Measurements from ENCODE around the gene EYS.

DNA sequence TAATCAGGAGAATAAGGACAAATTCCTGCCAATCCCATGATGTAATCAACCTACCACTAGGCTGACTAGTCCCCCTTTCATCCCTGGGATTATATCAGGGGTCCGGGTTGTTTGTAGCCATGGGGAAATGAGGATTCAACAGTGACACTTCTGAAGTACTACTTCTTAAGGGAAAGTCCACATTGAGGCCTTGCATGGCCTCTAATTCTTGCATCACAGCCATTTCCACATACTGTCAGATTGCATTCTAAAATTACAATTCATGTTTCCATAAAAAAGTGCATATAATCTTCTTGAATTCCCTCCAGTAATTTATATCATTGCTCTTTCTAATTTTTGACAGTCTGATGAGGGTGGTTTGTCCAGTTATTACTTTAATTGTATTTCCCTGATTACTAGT is 1887.2 kb downstream of the EYS start:
- TF ChIP-seq, protein P1, sequence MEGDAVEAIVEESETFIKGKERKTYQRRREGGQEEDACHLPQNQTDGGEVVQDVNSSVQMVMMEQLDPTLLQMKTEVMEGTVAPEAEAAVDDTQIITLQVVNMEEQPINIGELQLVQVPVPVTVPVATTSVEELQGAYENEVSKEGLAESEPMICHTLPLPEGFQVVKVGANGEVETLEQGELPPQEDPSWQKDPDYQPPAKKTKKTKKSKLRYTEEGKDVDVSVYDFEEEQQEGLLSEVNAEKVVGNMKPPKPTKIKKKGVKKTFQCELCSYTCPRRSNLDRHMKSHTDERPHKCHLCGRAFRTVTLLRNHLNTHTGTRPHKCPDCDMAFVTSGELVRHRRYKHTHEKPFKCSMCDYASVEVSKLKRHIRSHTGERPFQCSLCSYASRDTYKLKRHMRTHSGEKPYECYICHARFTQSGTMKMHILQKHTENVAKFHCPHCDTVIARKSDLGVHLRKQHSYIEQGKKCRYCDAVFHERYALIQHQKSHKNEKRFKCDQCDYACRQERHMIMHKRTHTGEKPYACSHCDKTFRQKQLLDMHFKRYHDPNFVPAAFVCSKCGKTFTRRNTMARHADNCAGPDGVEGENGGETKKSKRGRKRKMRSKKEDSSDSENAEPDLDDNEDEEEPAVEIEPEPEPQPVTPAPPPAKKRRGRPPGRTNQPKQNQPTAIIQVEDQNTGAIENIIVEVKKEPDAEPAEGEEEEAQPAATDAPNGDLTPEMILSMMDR (IDR thresholded peaks at IDR 0.05), result no peak
- TF ChIP-seq POLR2A (IDR thresholded peaks at IDR 0.05; ENCODE audit: low read length) (no peak), ZNF302 (CRISPR knock-in tag; IDR thresholded peaks at IDR 0.05) (no peak), RAD21 (conservative IDR thresholded peaks at IDR 0.05 in 1 of 2, IDR thresholded peaks at IDR 0.05 in 1 of 2) (no peak), BHLHE40 (IDR thresholded peaks at IDR 0.05; ENCODE audit: low read depth, low read length) (no peak), KDM5A (IDR thresholded peaks at IDR 0.05) (no peak), REST (IDR thresholded peaks at IDR 0.05) (no peak), EP300 (IDR thresholded peaks at IDR 0.05) (no peak), CEBPB (IDR thresholded peaks at IDR 0.05) (no peak), CHD2 (IDR thresholded peaks at IDR 0.05; ENCODE audit: low read length, partially characterized antibody) (no peak), KDM1A (IDR thresholded peaks at IDR 0.05; ENCODE audit: low read depth) (no peak), HDAC2 (IDR thresholded peaks at IDR 0.05) (no peak)

Data from A549 (cell line).